Tibial artery (tissue), 4 donors: ENCODE results near the gene TNRC6B.
"Not testable (repeated sequence)": the region's sequence is repeated elsewhere in the genome, so short reads cannot be mapped to it uniquely, and the experiment has no call there.

Experiments
- DNase-seq, 2 donors: peaks; one replicate each; pipeline ENCODE4 v3.0.0-alpha.2; 2019
- H3K27ac ChIP-seq, 2 donors: fragments of 200-600 bp; sonication (generic) in 1 of 2; 1 replicate in 1 of 2; 2 replicates in 1 of 2; pipeline ENCODE4 v1.5.1; 2018 to 2019; ENCODE audit warnings: mild to moderate bottlenecking in 1 of 2
- H3K27me3 ChIP-seq, 2 donors: fragments of 200-600 bp; sonication (generic) in 1 of 2; one replicate each; pipeline versions ENCODE4 v1.5.1 to v1.6.0; 2016 to 2019
- H3K36me3 ChIP-seq, 3 donors: fragments of 200-600 bp; sonication (generic) in 2 of 3; one replicate each; pipeline ENCODE4 v1.5.1; 2016 to 2019; ENCODE audit warnings: mild to moderate bottlenecking in 2 of 3
- H3K4me1 ChIP-seq, 4 donors: fragments of 200-600 bp; sonication (generic) in 2 of 4; 1 replicate in 3 of 4; 2 replicates in 1 of 4; pipeline ENCODE4 v1.5.1; 2016 to 2019
- H3K4me3 ChIP-seq, 2 donors: fragments of 200-600 bp; sonication (generic) in 1 of 2; 1 replicate in 1 of 2; 2 replicates in 1 of 2; pipeline ENCODE4 v1.5.1; 2018 to 2019; ENCODE audit warnings: mild to moderate bottlenecking in 2 of 2
- H3K9me3 ChIP-seq, 3 donors: fragments of 200-600 bp; sonication (generic) in 1 of 3; one replicate each; pipeline ENCODE4 v1.5.1; 2016 to 2019
- CTCF ChIP-seq, 2 experiments: fragments of 200-600 bp in 1 of 2; fragments of 450-650 bp in 1 of 2; IDR thresholded peaks; one replicate each; pipeline ENCODE4 v1.5.1; 2017 to 2019; ENCODE audit warnings: antibody characterized with exemption in 2 of 2, mild to moderate bottlenecking in 1 of 2, moderate library complexity in 1 of 2
- intact Hi-C: fragments of 100-400 bp; cut with DNase I; formaldehyde crosslinking; loops from one replicate; pipeline ENCODE4 v1.15.0; 2023; ENCODE audit warnings: low total_unique reads

TNRC6B gene

DNA sequence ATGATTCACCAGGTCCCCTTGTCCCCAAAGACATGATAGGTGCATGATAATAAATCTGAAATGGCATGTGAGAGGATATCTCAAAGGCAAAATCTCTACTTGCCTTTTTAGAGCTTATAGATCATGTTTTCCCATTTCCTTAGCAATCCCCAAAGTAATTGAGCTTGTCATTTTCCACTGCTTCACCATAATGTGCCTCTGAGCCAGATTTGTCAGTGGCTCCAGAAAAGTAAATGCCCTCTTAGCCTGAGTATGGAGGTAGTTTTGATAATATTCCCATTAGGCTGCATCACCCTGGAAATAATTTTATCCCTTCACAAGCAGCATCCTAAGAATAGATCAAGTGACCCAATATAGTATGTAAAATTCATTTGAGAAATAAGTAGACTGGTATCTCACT lies 131.9 kb downstream of the TNRC6B start:
- H3K27me3 ChIP-seq, result no peaks in the 10 kb centered on the region
- no peak for TF ChIP-seq CTCF (IDR thresholded peaks at IDR 0.05)
- H3K36me3 ChIP-seq, result peaks cover 42 to 76% (median 64%) of the 10 kb centered on the region in 3 donors
- peak overlapping the region in 1 of 2 donors; percentile 42 for H3K27ac ChIP-seq
- intact Hi-C loops, result no loop called here
- H3K4me1 ChIP-seq, result peaks cover 0 to 17% (median 11%) of the 10 kb centered on the region in 4 donors
- no peaks in the 10 kb centered on the region for H3K9me3 ChIP-seq
- H3K4me3 ChIP-seq, result no peak overlapping the region
- DNase-seq, result no peak

DNA sequence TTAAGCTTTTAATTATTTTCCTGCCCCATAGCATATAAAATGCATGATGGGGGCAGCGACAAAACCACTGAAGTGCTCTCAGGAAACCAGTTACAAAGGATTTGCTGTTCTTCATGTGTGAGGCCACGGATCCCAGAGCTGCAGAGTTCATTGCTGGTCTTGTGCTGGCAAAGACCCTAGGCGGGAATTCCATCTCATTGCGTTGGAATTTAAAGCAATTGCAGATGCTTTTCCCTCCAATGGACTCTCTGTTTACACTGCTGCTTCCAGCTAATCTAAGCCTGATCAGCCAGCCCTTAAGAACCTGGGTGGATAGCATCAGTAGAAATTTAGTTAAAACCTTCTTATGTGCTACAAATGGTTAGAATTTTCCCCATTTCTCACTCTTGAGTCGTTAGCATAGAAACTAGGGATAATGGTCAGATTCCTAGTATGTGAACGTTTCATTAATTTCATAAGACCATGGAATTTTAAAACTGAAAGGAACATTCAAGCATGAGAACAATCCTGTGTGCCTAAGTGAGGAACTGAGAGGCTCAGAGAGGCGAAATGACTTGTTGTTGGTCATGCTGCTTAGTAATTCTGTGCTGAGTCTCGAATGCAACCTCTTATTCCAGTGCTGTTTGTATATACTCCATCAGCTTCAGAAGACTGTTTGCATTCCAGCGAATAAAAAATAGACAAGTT lies 132.5 kb downstream of the TNRC6B start:
- H3K27ac ChIP-seq, result peak overlapping the region; percentile 42 to 43
- peaks cover 48 to 80% (median 66%) of the 10 kb centered on the region in 3 donors for H3K36me3 ChIP-seq
- H3K4me1 ChIP-seq, result peaks cover 0 to 17% (median 11%) of the 10 kb centered on the region in 4 donors
- intact Hi-C loops, result no loop called here
- H3K27me3 ChIP-seq, result no peaks in the 10 kb centered on the region
- no peak for TF ChIP-seq CTCF (IDR thresholded peaks at IDR 0.05)
- no peak overlapping the region for H3K4me3 ChIP-seq
- peak in 1 of 2 donors; percentile 29 for DNase-seq
- H3K9me3 ChIP-seq, result no peaks in the 10 kb centered on the region

DNA sequence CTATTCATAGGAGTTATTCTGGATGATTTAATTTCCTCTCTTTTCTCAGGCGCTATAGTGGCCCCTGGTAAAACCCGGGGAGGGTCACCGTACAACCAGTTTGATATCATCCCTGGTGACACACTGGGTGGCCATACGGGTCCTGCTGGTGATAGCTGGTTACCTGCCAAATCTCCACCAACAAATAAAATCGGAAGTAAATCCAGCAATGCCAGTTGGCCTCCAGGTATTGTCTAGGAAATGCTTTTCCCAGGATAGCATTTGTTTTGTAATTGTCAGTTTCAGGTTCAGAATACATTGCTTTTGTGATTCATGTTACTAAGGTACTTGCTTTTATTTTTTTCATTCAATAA lies 133.0 kb downstream of the TNRC6B start:
- Histone ChIP-seq H3K4me1 (peaks cover 0 to 17% (median 11%) of the 10 kb centered on the region in 4 donors), H3K9me3 (no peaks in the 10 kb centered on the region), H3K27me3 (no peaks in the 10 kb centered on the region), H3K27ac (peak overlapping the region; percentile 42 to 43), H3K4me3 (no peak overlapping the region), H3K36me3 (peaks cover 53 to 80% (median 69%) of the 10 kb centered on the region in 3 donors)
- TF ChIP-seq CTCF (IDR thresholded peaks at IDR 0.05), result no peak
- intact Hi-C loops, result no loop called here
- DNase-seq, result no peak

DNA sequence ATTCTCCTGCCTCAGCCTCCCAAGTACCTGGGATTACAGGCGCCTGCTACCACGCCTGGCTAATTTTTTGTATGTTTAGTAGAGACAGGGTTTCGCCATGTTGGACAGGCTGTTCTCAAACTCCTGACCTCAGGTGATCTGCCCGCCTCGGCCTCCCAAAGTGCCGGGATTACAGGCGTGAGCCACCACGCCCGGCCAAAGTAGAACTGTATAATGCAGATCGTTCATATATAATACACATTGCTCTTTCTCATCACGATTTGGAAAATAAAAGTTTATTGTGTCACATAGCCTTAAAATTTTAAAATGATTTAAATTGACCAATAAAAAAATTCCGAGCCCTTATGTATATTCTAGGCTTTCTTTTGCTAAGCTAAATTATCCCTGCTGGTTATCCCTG lies 133.9 kb downstream of the TNRC6B start:
- DNase-seq, intact Hi-C loops, H3K27me3 ChIP-seq, H3K4me3 ChIP-seq, H3K9me3 ChIP-seq, H3K27ac ChIP-seq: not testable (repeated sequence)
- Histone ChIP-seq H3K36me3 (peaks cover 53 to 84% (median 78%) of the 10 kb centered on the region in 3 donors), H3K4me1 (peaks cover 0 to 17% (median 11%) of the 10 kb centered on the region in 4 donors)

GRCh38 chr22:40312050-40312449 lies 134.3 kb downstream of the TNRC6B start:
- Histone ChIP-seq H3K4me3 (no peak overlapping the region), H3K4me1 (peaks cover 0 to 17% (median 11%) of the 10 kb centered on the region in 4 donors), H3K27me3 (no peaks in the 10 kb centered on the region), H3K27ac (no peak overlapping the region), H3K36me3 (peaks cover 56 to 88% (median 81%) of the 10 kb centered on the region in 3 donors), H3K9me3 (no peaks in the 10 kb centered on the region)
- intact Hi-C loops, result no loop called here
- no peak for TF ChIP-seq CTCF (IDR thresholded peaks at IDR 0.05)
- no peak for DNase-seq

DNA sequence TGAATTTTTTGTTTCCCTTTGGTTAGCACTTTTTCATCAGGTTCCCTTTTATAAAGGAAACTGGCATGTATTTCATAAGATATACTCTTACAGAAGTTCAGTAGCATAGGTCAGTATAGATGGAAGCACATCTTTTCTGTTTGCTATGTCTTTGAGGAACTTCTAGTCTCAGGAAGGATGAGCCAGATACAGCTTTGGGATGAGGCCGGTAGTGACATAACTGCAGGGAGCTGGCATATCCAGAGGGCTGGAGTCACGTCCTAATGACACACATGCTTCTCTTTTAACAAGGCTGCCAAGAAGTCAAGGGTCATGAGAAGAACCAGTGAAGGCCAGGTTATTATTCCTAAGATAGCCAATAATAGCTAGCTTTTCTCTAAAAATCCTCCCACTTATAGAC lies 135.3 kb downstream of the TNRC6B start:
- Histone ChIP-seq H3K27ac (no peak overlapping the region), H3K36me3 (peaks cover 65 to 88% (median 81%) of the 10 kb centered on the region in 3 donors), H3K9me3 (no peaks in the 10 kb centered on the region), H3K4me3 (no peak overlapping the region), H3K27me3 (no peaks in the 10 kb centered on the region), H3K4me1 (peaks cover 0 to 17% (median 11%) of the 10 kb centered on the region in 4 donors)
- intact Hi-C loops, result no loop called here
- DNase-seq, result no peak
- no peak for TF ChIP-seq CTCF (IDR thresholded peaks at IDR 0.05)
